Measurements from ENCODE around the gene RAB36. TPM values are rescaled to one million over a fixed set of nuclear protein-coding genes. Genes with fewer than 3 reads are reported as not detected.

RAB36 gene
- total RNA-seq, 1 experiment from 2014 or later, result 1.1 TPM

DNA sequence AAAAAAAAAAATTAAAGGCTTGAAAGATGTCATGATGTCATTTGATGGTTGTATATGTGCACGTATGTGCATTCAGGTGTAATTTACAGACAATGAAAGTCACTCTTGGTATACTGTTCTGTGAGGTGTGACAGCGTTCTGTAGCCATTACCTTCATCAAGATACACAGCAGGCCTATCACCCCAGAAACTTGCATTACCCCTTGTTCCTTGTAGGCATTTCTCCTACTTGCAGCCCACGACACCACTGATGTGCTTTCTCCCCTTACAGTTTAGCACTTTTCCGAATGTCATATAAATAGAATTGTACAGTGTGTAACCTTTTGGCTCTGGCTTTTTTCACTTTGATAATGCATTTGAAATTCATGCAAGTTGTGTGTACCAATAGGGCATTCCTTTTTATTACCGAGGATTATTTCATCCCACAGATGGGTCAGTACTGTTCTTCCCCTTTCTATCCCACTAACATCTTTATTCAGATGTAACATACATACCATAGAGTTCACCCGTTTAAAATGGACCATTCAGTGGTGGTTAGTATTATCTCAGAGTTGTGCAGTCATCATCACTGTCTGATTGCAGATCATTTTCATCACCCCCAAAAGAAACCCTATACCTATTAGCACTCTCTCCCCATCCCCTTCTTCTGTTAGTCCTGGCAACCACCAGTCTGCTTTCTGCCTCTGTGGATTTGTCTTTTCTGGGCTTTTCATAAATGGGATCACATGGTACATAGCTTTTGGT is 65.3 kb downstream of the RAB36 start:
- Histone ChIP-seq H3K27ac (ENCODE audit: low read length) (no peak overlapping the region), H3K9me2 (replicated peaks; ENCODE audit: low read length) (no peaks in the 10 kb centered on the region), H2AFZ (ENCODE audit: low read length) (no peak overlapping the region), H3K27me3 (ENCODE audit: low read length) (no peaks in the 10 kb centered on the region), H3F3A (ENCODE audit: low read length, unreplicated experiment) (no peaks in the 10 kb centered on the region), H3K9ac (ENCODE audit: low read length) (no peak overlapping the region), H3K4me1 (ENCODE audit: insufficient read depth, low read length) (peaks cover 8% of the 10 kb centered on the region), H3K4me2 (ENCODE audit: low read length) (no peak overlapping the region), H3K79me2 (ENCODE audit: low read length) (peaks cover 71% of the 10 kb centered on the region), H3K36me3 (ENCODE audit: low read depth, low read length) (no peaks in the 10 kb centered on the region), H4K20me1 (ENCODE audit: low read length) (no peaks in the 10 kb centered on the region), H3K9me3 (ENCODE audit: low read length) (no peaks in the 10 kb centered on the region), H3K4me3 (ENCODE audit: low read length) (no peak overlapping the region)
- DNase-seq (no peak), ATAC-seq (no peak)
- no TSS peak for BruUV-seq (replicated peaks)
- TF ChIP-seq CTCF (conservative IDR thresholded peaks at IDR 0.05; ENCODE audit: low read depth, low read length), result no peak
- no peak for TF ChIP-seq EZH2 (IDR thresholded peaks at IDR 0.05; ENCODE audit: low read length, unreplicated experiment)
- TF ChIP-seq EZH2phosphoT487 (IDR thresholded peaks at IDR 0.05; ENCODE audit: borderline replicate concordance, low read length), result no peak
- CTCF ChIA-PET, result no interaction called here
- intact Hi-C loops (cut with micrococcal nuclease), result no loop called here
- POLR2A ChIA-PET (ENCODE audit: unreplicated experiment), result no interaction called here

DNA sequence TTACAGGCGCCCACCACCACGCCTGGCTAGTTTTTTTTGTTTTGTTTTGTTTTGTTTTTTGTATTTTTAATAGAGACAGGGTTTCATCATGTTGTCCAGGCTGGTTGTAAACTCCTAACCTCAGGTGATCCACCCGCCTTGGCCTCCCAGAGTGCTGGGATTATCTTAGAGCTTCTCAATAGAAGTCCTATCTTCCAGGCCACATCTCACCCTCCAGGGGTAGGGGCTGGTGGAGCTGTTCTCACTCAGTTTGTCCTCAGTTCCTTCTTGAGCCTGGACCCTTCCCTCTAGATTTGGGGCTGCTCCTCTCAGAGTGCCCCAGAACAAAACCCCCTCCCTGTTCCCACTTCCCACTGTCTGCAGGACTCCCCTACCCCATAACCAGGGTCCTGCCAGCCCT is 66.3 kb downstream of the RAB36 start:
- ATAC-seq (no peak), DNase-seq (no peak)
- no peaks in the 10 kb centered on the region for H3K27me3 ChIP-seq (ENCODE audit: low read length)
- H3K36me3 ChIP-seq (ENCODE audit: low read depth, low read length), result no peaks in the 10 kb centered on the region
- no peaks in the 10 kb centered on the region for H3F3A ChIP-seq (ENCODE audit: low read length, unreplicated experiment)
- no peak overlapping the region for H3K4me3 ChIP-seq (ENCODE audit: low read length)
- intact Hi-C loops (cut with micrococcal nuclease), result no loop called here
- peaks cover 77% of the 10 kb centered on the region for H3K79me2 ChIP-seq (ENCODE audit: low read length)
- H3K4me1 ChIP-seq (ENCODE audit: insufficient read depth, low read length), result peaks cover 13% of the 10 kb centered on the region
- TF ChIP-seq CTCF (conservative IDR thresholded peaks at IDR 0.05; ENCODE audit: low read depth, low read length) (no peak), EZH2 (IDR thresholded peaks at IDR 0.05; ENCODE audit: low read length, unreplicated experiment) (no peak), EZH2phosphoT487 (IDR thresholded peaks at IDR 0.05; ENCODE audit: borderline replicate concordance, low read length) (no peak)
- H3K9me3 ChIP-seq (ENCODE audit: low read length), result no peaks in the 10 kb centered on the region
- H3K9ac ChIP-seq (ENCODE audit: low read length), result no peak overlapping the region
- no peak overlapping the region for H3K27ac ChIP-seq (ENCODE audit: low read length)
- no peak overlapping the region for H2AFZ ChIP-seq (ENCODE audit: low read length)
- CTCF ChIA-PET, result no interaction called here
- no peaks in the 10 kb centered on the region for H4K20me1 ChIP-seq (ENCODE audit: low read length)
- BruUV-seq (replicated peaks), result no TSS peak
- H3K4me2 ChIP-seq (ENCODE audit: low read length), result no peak overlapping the region
- POLR2A ChIA-PET (ENCODE audit: unreplicated experiment), result no interaction called here
- no peaks in the 10 kb centered on the region for H3K9me2 ChIP-seq (replicated peaks; ENCODE audit: low read length)

Data from PC-3 (cell line).